Adrenal gland (tissue), 5 donors: Measurements from ENCODE around the gene INSRR.

Experiments used
- CTCF ChIP-seq, 6 experiments: fragments of 450-650 bp in 4 of 6; fragments of 200-600 bp in 2 of 6; sonication (generic) in 1 of 6; IDR thresholded peaks; 1 replicate in 5 of 6; 2 replicates in 1 of 6; pipeline versions ENCODE4 v1.5.1 to v1.8.0; 2016 to 2021; ENCODE audit warnings: antibody characterized with exemption in 6 of 6, mild to moderate bottlenecking in 2 of 6, moderate library complexity in 1 of 6
- POLR2A ChIP-seq, 2 donors: fragments of 450-650 bp; IDR thresholded peaks; one replicate each; pipeline ENCODE4 v1.6.1; 2017; ENCODE audit warnings: antibody characterized with exemption in 2 of 2, mild to moderate bottlenecking in 2 of 2, moderate library complexity in 1 of 2
- donor health status: DM: no; HTN: no; CAD: no.

DNA sequence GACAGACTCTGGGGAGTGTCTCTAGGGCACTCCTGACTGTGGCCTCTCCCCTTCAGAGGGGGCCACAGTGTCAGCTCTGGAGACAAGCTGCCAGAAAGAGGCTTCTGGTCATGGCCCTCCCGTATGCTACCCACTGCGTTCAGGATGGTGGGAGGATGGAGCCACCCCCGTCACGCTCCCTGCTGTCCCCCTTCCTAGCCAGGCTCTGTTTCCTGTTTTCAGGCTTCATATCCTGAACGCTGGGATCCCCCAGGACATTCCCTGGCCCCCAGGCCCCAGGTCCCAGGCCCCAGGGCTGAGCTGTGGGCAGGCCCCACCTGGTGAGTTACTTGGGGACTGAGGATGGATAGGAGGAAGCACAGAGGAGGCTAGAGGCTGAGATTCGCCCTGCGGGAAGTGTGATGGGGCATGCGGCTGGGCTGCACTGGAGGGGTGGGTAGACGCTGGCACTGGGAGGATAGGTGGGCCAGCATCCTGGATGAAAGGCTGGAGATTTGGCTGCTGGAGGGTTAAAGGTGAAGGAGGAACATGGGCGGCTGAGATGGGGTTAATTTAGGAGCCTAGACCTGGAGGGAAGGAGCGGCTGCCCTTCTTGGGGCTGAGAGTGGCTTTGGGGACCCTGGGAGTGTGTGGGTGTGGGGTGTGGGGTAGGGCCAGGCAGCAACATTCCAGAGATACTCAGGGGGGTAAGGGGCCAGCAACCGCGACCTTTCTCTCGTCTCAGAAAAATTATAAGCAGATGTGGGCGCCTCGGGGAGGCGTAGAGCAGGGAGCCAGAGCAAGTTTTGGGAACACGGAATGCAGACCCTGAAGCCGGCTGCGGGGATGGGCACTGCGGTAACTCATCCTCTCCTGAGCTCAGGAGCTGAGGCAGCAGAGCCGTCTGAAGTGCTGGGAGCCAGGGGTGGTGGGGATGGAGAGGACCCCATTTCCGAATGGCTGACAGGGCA, 43.3 kb upstream of the INSRR start:
- TF ChIP-seq POLR2A (IDR thresholded peaks at IDR 0.05) (no peak), CTCF (IDR thresholded peaks at IDR 0.05) (no peak)
